Endodermal cell (in vitro differentiated cells): Measurements from ENCODE around the gene STK4. TPM values are rescaled to one million over a fixed set of nuclear protein-coding genes. Genes with fewer than 3 reads are reported as not detected.

Source experiments
- DNase-seq: peaks from one replicate; pipeline ENCODE4 v3.0.0-alpha.2; 2017
- H3K27ac ChIP-seq: 2 replicates; pipeline ENCODE4 v1.5.1; 2013; ENCODE audit warnings: mild to moderate bottlenecking, low read depth, low read length, moderate library complexity
- H3K27me3 ChIP-seq: 2 replicates; pipeline ENCODE4 v1.6.1; 2013; ENCODE audit warnings: mild to moderate bottlenecking, low read length, moderate library complexity; ENCODE audit not compliant: insufficient read depth, control insufficient read depth, poor library complexity, severe bottlenecking
- H3K36me3 ChIP-seq: 2 replicates; pipeline ENCODE4 v1.7.0; 2013; ENCODE audit warnings: mild to moderate bottlenecking, low read length, moderate library complexity; ENCODE audit not compliant: control insufficient read depth, insufficient read depth
- H3K4me1 ChIP-seq: one replicate; pipeline ENCODE4 v1.7.0; 2013; ENCODE audit warnings: low read length; ENCODE audit not compliant: control insufficient read depth, insufficient read depth
- H3K4me3 ChIP-seq: 2 replicates; pipeline ENCODE4 v1.5.1; 2013; ENCODE audit warnings: mild to moderate bottlenecking, low read length, moderate library complexity
- H3K9ac ChIP-seq: 2 replicates; pipeline ENCODE4 v1.6.1; 2013; ENCODE audit warnings: mild to moderate bottlenecking, low read length, moderate library complexity; ENCODE audit not compliant: poor library complexity, severe bottlenecking; ENCODE audit errors: extremely low read depth
- H3K9me3 ChIP-seq: 2 replicates; pipeline ENCODE4 v1.6.1; 2013; ENCODE audit warnings: mild to moderate bottlenecking, low read length, moderate library complexity; ENCODE audit not compliant: control insufficient read depth
- H3K27ac Mint-ChIP-seq: 2 replicates; pipeline ENCODE4 v1.8.0; 2020; ENCODE audit warnings: mixed read lengths
- H3K27me3 Mint-ChIP-seq: 2 replicates; pipeline ENCODE4 v1.8.0; 2021; ENCODE audit warnings: mild to moderate bottlenecking, mixed read lengths; ENCODE audit not compliant: insufficient read depth
- H3K36me3 Mint-ChIP-seq: 2 replicates; pipeline ENCODE4 v1.8.0; 2020; ENCODE audit warnings: low read depth, mixed read lengths
- H3K4me1 Mint-ChIP-seq: 2 replicates; pipeline ENCODE4 v1.8.0; 2020; ENCODE audit warnings: mixed read lengths
- H3K4me3 Mint-ChIP-seq: 2 replicates; pipeline ENCODE4 v1.8.0; 2020; ENCODE audit warnings: mild to moderate bottlenecking, moderate library complexity, mixed read lengths
- H3K9me3 Mint-ChIP-seq: 2 replicates; pipeline ENCODE4 v1.8.0; 2020; ENCODE audit warnings: mild to moderate bottlenecking, mixed read lengths
- WGBS, 2 experiments: methylation state at CpG; one replicate each; pipeline versions ENCODE4 v1.1.5 to v1.1.7; 2013; ENCODE audit warnings: missing lambda C conversion rate in 2 of 2, mixed read lengths in 1 of 2; ENCODE audit not compliant: insufficient coverage in 1 of 2, insufficient read length in 1 of 2; 5-methylcytosine and 5-hydroxymethylcytosine counted together
- total RNA-seq, 2 donors: library from RNA; stranded (reverse); fragmentation: NEBNext Ultra II Directional in 1 of 2; extraction: Animal tissue kit (Norgen Biotek cat#: 25700) in 1 of 2; gene quantifications; 2 replicates in 1 of 2; 3 replicates in 1 of 2; pipeline ENCODE4 v1.2.1, GENCODE V29; 2021
- TF ChIP-seq, protein P1 (sequence below): fragments of 200-600 bp; sonication (generic); conservative IDR thresholded peaks from 2 replicates; pipeline ENCODE4 v1.5.0; 2021; ENCODE audit warnings: antibody characterized with exemption, mild to moderate bottlenecking

STK4 gene
- total RNA-seq, 2 donors from 2014 or later, result 29.2 to 33.1 TPM

DNA sequence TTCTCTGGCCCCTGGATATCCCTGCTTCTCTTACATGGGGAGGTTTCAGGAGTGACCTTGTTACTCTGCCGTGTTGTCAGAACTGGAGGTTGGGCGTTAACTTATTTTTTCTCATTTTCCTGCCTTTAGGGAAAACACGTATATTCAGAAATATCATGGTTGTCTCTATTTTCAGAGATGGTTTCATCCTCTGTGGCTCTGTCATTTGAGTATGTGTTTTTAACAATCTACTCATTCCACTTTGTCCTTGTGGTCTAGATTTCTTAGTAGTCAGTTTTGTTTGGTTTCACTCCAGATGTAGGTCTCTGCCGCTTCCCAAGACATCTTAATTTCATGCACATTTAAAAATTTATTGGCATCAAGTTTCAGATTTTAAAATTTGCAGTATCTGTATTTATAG, 88.7 kb downstream of the STK4 start:
- Histone ChIP-seq H3K36me3 (peaks cover 7% of the 10 kb centered on the region), H3K9ac (no peak overlapping the region), H3K9me3 (no peaks in the 10 kb centered on the region), H3K27ac (no peak overlapping the region), H3K4me3 (no peak overlapping the region), H3K27me3 (no peaks in the 10 kb centered on the region), H3K4me1 (peaks cover 7% of the 10 kb centered on the region)
- TF ChIP-seq, protein P1, sequence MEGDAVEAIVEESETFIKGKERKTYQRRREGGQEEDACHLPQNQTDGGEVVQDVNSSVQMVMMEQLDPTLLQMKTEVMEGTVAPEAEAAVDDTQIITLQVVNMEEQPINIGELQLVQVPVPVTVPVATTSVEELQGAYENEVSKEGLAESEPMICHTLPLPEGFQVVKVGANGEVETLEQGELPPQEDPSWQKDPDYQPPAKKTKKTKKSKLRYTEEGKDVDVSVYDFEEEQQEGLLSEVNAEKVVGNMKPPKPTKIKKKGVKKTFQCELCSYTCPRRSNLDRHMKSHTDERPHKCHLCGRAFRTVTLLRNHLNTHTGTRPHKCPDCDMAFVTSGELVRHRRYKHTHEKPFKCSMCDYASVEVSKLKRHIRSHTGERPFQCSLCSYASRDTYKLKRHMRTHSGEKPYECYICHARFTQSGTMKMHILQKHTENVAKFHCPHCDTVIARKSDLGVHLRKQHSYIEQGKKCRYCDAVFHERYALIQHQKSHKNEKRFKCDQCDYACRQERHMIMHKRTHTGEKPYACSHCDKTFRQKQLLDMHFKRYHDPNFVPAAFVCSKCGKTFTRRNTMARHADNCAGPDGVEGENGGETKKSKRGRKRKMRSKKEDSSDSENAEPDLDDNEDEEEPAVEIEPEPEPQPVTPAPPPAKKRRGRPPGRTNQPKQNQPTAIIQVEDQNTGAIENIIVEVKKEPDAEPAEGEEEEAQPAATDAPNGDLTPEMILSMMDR, result no peak
- H3K27ac Mint-ChIP-seq, result no peak overlapping the region
- no peaks in the 10 kb centered on the region for H3K9me3 Mint-ChIP-seq
- H3K36me3 Mint-ChIP-seq, result peaks cover 10% of the 10 kb centered on the region
- H3K4me3 Mint-ChIP-seq, result no peak overlapping the region
- WGBS, 2 experiments, result 95 to 96% methylated on average over 3 to 4 of the region's 4 CpGs
- DNase-seq, result no peak
- H3K4me1 Mint-ChIP-seq, result peaks cover 25% of the 10 kb centered on the region
- no peaks in the 10 kb centered on the region for H3K27me3 Mint-ChIP-seq

DNA sequence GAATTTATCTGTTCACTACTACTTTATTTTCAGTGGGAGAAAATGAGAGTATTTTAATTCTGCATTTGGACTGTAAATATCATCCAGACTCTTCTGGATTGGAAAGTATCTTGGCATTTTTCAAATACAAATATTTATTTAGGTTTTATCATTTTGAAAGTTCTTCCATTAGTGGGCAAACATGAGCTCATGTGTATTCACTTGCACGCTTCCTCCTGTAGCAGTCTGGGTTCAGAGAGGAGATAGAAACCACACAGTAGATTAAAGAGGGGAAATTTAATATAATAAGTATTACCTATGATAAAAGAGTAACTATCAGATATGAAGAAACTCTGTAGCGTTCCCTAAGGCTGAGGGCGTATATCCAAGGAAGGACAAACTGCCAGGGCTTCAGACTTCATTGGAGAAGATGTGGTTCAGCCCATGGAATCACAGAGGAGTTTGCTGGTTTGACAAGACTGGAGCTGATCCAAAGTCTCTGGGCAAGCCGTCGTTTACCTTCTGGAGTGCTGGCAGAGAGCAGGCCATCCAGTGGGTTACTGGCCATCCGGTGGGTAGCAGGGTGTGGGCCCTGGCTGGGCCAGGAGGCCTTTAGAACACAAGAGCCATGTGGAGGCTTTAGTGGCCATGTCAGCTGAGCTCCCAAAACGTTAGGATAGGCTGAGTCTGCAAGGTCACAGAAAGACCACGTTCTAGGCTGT, 90.3 kb downstream of the STK4 start:
- H3K4me3 Mint-ChIP-seq, result no peak overlapping the region
- DNase-seq, result no peak
- TF ChIP-seq, protein P1, result no peak
- H3K27me3 Mint-ChIP-seq, result no peaks in the 10 kb centered on the region
- peaks cover 10% of the 10 kb centered on the region for H3K36me3 Mint-ChIP-seq
- peaks cover 7% of the 10 kb centered on the region for H3K4me1 ChIP-seq
- 94 to 95% methylated on average over 6 to 8 of the region's 8 CpGs for WGBS, 2 experiments
- no peak overlapping the region for H3K27ac Mint-ChIP-seq
- no peaks in the 10 kb centered on the region for H3K9me3 Mint-ChIP-seq
- H3K4me1 Mint-ChIP-seq, result peaks cover 27% of the 10 kb centered on the region
- H3K9me3 ChIP-seq, result no peaks in the 10 kb centered on the region
- no peak overlapping the region for H3K27ac ChIP-seq
- H3K27me3 ChIP-seq, result no peaks in the 10 kb centered on the region
- H3K36me3 ChIP-seq, result peaks cover 7% of the 10 kb centered on the region
- no peak overlapping the region for H3K4me3 ChIP-seq
- H3K9ac ChIP-seq, result no peak overlapping the region

- Histone ChIP-seq H3K9me3 (peaks cover 3% of the 10 kb centered on the region), H3K36me3 (peaks cover 14% of the 10 kb centered on the region), H3K27me3 (no peaks in the 10 kb centered on the region), H3K27ac (no peak overlapping the region), H3K9ac (no peak overlapping the region), H3K4me1 (peaks cover 2% of the 10 kb centered on the region), H3K4me3 (no peak overlapping the region)
- H3K27me3 Mint-ChIP-seq, result no peaks in the 10 kb centered on the region
- DNase-seq, result no peak
- H3K9me3 Mint-ChIP-seq, result peaks cover 9% of the 10 kb centered on the region
- no peak overlapping the region for H3K4me3 Mint-ChIP-seq
- H3K27ac Mint-ChIP-seq, result no peak overlapping the region
- peaks cover 18% of the 10 kb centered on the region for H3K36me3 Mint-ChIP-seq
- WGBS, 2 experiments, result 95 to 100% methylated on average over 2 to 4 of the region's 4 CpGs
- H3K4me1 Mint-ChIP-seq, result peaks cover 19% of the 10 kb centered on the region
- TF ChIP-seq, protein P1, result no peak
Measured at GRCh38 chr20:45058168-45058850, 92.0 kb downstream of the STK4 start.
